ENCODE results near the gene MBP. TPM values are rescaled to one million over a fixed set of nuclear protein-coding genes. Genes with fewer than 3 reads are reported as not detected.

The MBP gene
- polyA plus RNA-seq, 4 donors, result 19.6 to 25.1 (median 20.5) TPM

DNA sequence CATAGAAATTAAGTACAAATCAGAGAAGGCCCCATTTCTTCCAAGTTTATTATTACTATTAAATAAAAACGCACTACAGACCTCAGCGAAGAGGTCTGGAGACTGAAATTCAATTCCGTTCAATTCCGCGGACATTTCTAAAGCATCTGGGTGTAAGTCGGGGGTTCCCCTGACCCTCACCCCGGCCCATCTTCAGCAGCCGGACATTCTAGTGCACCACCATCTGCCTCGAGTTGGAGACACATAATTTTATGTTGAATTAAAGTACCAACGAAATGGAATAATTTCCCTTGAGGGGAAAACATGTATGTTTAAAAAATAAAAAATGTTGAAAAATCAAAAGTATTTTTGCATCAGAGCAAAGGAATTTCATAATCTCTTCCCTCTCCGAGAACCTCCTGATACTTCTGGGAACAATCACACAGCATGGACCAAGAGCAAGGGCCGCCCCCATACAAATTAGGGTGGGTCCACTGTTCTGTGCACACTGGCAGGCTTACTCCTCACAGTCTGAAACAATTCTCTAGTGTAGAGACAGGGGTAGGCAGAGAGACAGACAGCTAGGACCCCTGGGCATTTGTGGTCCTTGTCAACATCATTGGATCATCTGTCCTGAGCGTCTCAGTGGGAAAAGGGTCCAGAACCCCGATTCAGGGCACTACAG lies 29.3 kb downstream of the MBP start:
- DNase-seq (ENCODE audit: low read depth in 4 of 4, low spot score in 3 of 4), result no peak

- no peak for DNase-seq (ENCODE audit: low read depth in 4 of 4, low spot score in 3 of 4)
Measured at GRCh38 chr18:77102259-77103040, 30.1 kb downstream of the MBP start.

- DNase-seq (ENCODE audit: low read depth in 4 of 4, low spot score in 3 of 4), result no peak
Measured at GRCh38 chr18:77101410-77102258, 30.9 kb downstream of the MBP start.

DNA sequence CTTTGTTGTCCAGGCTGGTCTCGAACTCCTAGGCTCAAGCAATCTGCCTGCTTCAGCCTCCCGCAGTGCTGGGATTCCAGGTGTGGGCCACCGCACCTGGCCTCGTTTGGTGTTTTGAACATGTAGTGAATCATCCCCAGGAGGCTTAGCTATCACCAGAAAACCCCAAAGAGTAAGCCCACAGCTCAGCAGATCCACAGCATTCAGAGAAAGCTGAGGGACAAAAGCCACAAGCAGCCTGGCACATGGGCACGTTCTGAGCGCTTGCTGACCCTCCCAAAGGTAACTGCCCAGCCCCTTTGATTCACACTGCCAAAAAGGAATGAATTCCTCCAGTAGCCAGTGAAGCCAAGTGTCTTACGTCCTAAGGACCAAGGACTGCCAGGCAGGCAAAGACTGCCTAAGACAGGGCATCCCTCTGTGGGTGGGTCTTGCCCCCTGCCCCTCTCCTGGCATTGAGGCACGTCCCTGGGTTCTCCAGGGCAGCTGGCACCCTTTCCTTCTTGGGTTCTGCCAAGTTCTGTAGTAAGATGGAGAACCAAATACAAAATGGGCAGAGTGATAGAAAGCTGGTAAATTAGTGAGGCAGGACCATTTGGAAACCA lies 31.7 kb downstream of the MBP start:
- no peak for DNase-seq (ENCODE audit: low read depth in 4 of 4, low spot score in 3 of 4)

- no peak for DNase-seq (ENCODE audit: low read depth in 4 of 4, low spot score in 3 of 4)
Measured at GRCh38 chr18:77099485-77100370, 32.9 kb downstream of the MBP start.

- DNase-seq (ENCODE audit: low read depth in 4 of 4, low spot score in 3 of 4), result no peak
Measured at GRCh38 chr18:77098538-77099174, 33.9 kb downstream of the MBP start.

- DNase-seq (ENCODE audit: low read depth in 4 of 4, low spot score in 3 of 4), result no peak
Measured at GRCh38 chr18:77098029-77098428, 34.6 kb downstream of the MBP start.

GRCh38 chr18:77096936-77097886 lies 35.4 kb downstream of the MBP start:
- DNase-seq (ENCODE audit: low read depth in 4 of 4, low spot score in 3 of 4), result no peak

DNA sequence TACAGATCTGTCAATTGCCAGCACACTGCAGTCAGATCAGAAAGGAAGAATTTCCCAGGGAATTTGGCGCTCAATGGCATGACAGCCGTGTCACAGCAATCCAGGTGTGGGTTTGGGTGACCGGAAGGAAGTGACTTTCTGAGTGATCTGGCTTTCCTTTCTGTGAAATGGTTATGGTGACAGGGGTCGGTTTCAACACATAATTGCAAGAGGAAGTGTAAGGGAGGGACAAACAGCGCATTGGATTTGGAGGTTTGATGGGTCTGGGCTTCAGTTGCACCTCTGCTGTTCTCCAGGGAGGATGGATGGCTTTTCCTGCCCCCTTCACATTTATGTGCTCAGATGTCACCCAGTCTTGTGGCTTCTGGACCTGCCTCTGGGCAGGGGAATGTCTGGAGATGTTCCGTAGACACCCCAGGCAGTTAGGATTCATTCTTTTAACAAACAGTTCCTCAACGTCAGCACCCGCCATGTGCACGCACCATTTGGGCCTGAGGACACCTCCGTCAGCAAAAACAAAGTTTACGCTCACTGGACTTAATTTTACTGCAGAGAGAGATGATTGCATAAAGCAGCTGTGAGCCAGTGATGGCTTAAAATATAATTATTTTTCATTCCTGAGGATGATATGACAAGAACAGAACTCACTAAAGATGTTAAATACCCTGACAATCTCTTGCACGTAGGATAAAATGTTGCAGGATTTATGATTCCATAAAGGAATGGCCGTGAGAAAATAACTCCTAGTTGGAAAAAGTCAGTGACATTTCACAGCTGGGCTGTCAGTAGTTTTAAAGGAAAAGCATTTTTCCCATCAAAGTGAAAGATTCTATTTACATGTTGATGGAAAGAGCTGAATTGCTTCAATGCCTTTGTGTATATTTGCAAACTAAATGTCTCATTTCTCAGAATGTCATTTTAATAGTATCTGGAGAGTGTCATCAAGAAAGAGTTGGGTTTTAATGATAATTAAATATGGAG lies 36.9 kb downstream of the MBP start:
- DNase-seq (ENCODE audit: low read depth in 4 of 4, low spot score in 3 of 4), result no peak

DNA sequence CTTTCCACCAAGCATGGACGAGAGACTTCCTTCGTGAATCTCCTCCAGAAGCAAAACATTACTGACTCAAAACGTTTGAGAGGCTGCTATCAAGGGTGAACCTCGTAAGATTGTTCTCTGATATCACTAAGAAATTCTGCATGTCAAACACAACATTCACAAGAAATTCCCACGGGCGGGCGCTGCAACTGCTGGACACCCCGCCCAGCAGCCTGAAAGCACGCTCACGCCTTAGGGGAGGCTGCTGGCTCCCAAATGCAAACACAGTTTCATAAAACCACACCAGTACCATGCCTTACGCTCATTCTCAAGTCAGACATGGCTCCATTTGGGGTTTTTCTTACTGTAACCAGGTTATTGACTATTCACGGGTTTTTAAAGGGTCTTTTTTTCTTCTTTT lies 39.0 kb downstream of the MBP start:
- DNase-seq (ENCODE audit: low read depth in 4 of 4, low spot score in 3 of 4), result no peak

DNA sequence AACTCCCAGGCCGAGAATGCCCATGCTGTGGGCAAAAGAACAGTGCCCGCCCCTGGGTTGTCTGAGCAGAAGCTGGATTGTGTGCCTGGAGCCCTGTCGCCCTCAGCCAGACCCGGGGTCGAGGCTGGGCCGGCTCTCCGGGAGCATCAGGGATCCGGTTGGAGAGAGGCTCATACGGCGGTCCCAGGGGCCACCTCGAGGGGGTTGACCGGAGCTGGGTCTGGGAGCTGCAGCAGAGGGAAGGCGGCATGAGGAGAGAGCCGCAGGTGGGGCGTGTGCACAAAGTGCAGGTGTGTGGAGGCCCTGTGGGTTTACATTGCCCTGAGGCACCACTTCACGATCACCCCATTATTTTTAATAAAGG lies 39.5 kb downstream of the MBP start:
- DNase-seq (ENCODE audit: low read depth in 4 of 4, low spot score in 3 of 4), result no peak

DNA sequence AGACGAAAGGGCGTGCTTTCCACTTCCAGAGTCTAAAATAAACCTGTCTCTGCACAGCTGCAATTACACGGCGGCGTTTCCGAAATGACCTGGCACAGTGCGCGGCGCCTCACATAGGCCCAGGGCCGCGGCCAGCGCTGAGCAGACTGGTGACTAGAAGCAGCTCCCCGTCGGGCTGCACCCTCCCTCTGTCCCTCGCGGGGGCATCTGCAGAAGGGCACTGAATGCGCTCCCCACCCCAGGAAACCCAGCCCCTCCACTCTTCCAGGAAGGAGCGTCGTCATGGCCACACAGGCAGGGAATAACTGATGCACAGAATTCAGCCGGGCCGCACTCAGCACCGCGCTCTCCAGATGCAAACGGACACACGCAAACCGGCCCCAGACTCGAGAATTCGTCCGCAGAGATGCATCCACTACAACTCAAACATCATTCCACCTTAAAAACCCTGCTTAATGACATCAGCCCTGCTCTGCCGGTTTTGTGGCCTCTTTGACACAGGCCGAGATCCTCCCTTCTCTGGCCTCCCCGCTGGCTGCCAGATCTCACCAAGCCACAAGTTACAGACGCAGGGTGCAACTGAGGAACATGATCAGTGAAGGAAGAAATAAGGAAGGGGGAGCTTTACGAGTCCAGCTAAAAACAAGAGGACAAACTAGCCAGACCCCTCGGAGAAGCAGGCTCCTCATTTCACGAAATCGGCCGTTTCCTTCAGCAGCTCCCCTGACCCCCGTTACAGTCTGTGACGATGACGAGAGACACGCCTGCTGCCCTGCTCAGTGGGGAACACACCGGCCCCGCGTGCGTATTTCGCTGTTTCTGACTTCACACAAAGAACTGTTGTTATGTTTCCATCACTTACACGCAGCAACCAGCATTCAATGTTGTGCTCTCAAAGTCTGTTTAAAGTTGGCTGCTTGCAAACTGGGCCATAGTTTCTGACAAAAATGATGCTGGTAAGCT lies 40.2 kb downstream of the MBP start:
- no peak for DNase-seq (ENCODE audit: low read depth in 4 of 4, low spot score in 3 of 4)

DNA sequence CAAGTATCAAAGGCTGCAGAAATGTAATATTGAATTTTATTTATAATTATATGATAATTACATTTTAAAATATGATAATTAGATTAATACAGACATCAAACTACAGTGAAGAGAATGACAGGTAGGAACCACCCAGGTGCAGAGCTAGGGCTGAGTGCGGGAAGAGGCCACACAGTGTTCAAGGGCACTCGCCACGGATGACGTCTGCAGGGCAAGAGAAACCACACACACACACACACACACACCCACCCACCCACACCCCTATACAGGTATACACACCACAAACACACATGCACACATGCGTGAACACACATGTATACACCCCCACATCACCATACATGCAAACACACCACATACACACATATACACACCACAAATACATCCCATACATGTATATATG lies 41.2 kb downstream of the MBP start:
- DNase-seq (ENCODE audit: low read depth in 4 of 4, low spot score in 3 of 4), result no peak

DNA sequence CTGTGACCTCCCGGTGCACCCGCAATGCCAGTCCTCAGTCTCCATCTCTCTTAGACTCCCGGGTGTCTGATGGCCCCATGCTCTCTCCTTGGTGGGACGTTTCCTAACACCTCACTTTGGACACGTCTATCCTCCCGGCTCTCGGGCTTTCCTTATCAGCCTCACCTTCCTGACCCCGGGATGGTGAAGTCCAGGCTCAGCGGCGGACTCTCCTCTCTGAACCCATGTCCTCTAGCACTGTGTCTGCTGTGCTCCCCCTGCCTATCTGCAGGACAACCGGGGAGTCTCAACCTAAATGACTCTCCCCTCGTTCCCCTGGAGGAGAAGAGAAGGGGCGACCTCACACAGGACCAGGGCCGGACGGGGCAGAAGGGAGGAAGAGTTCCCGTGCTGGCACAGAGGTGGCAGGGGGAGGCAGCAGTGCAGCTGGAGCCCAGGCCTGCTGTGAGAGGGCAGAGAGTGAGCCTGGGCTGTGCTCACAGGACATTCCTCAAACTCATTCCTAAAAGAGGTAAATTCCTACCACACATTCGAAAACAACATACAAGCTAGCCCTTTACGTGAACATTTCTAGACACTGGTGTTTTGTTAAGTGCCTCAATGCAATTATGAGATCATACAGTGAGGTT lies 41.9 kb downstream of the MBP start:
- no peak for DNase-seq (ENCODE audit: low read depth in 4 of 4, low spot score in 3 of 4)

- DNase-seq (ENCODE audit: low read depth in 4 of 4, low spot score in 3 of 4), result no peak
Measured at GRCh38 chr18:77089723-77090285, 42.8 kb downstream of the MBP start.
